T-helper 17 cell (primary cell): ENCODE measurements around the gene PCNX1. TPM values are rescaled to one million over a fixed set of nuclear protein-coding genes. Genes with fewer than 3 reads are reported as not detected.

ENCODE experiments used
- ATAC-seq: fragments of 150-1000 bp; cut with Tn5 transposase; 2 replicates; pipeline ENCODE4 v1.10.0; 2021; ENCODE audit warnings: mild to moderate bottlenecking, moderate library complexity
- DNase-seq, 3 donors: peaks; one replicate each; pipeline versions ENCODE4 v3.0.0 to v3.0.0-alpha.2; 2020 to 2021
- H3K9me3 ChIP-seq: one replicate; pipeline ENCODE4 v1.7.0; 2013; ENCODE audit warnings: low read length, mild to moderate bottlenecking; ENCODE audit not compliant: control insufficient read depth, poor library complexity, severe bottlenecking
- H3K27ac Mint-ChIP-seq: one replicate; pipeline ENCODE4 v1.8.0; 2022; ENCODE audit warnings: mild to moderate bottlenecking, moderate library complexity, mixed read lengths
- H3K27me3 Mint-ChIP-seq: one replicate; pipeline ENCODE4 v1.8.0; 2022; ENCODE audit warnings: mixed read lengths
- H3K36me3 Mint-ChIP-seq: one replicate; pipeline ENCODE4 v1.8.0; 2022; ENCODE audit warnings: low read depth, mixed read lengths
- H3K4me1 Mint-ChIP-seq: one replicate; pipeline ENCODE4 v1.8.0; 2022; ENCODE audit warnings: mild to moderate bottlenecking, mixed read lengths
- H3K4me3 Mint-ChIP-seq: one replicate; pipeline ENCODE4 v1.8.0; 2022; ENCODE audit warnings: mild to moderate bottlenecking, moderate library complexity, mixed read lengths
- total RNA-seq, 4 donors: library from RNA in 2 of 4; stranded (reverse) in 2 of 4; gene quantifications; one replicate each; pipeline ENCODE4 v1.2.3 and lab custom pipeline; 2022 to 2026

PCNX1 gene
- total RNA-seq, 2 donors from 2014 or later, result 140 to 153 TPM

- Mint-ChIP-seq H3K4me3 (peak overlapping the region; percentile 97), H3K27me3 (no peaks in the 10 kb centered on the region), H3K36me3 (peaks cover 6% of the 10 kb centered on the region), H3K27ac (peak overlapping the region; percentile 69), H3K4me1 (peaks cover 57% of the 10 kb centered on the region)
- no peaks in the 10 kb centered on the region for H3K9me3 ChIP-seq
- no peak for ATAC-seq
- DNase-seq, result no peak
These were observed 2.7 kb downstream of the PCNX1 start for GRCh38 chr14:70909733-70910614.

GRCh38 chr14:70915415-70915814, 8.2 kb downstream of the PCNX1 start:
- H3K9me3 ChIP-seq, result no peaks in the 10 kb centered on the region
- ATAC-seq (no peak), DNase-seq (no peak)
- Mint-ChIP-seq H3K27ac (peak overlapping the region; percentile 72), H3K4me1 (peaks cover 67% of the 10 kb centered on the region), H3K4me3 (peak overlapping the region; percentile 25), H3K27me3 (no peaks in the 10 kb centered on the region), H3K36me3 (peaks cover 7% of the 10 kb centered on the region)

DNA sequence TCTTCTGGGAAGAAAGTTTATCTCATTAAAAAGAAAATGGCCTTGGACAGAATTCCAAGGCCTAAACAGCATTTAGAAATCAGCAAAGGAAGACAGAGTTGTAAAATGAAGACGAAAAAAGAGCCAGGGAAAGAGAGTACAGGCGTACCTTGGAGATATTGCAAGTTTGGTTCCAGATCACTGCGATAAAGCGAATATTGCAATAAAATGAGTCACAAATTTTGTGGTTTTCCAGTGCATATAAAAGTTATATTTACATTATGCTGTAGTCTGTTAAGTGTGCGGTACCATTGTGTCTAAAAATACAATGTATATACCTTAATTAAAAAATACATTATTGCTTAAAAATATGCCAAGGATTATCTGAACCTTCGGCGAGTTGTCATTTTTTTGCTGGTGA, 9.0 kb downstream of the PCNX1 start:
- H3K36me3 Mint-ChIP-seq, result peaks cover 7% of the 10 kb centered on the region
- ATAC-seq (no peak), DNase-seq (no peak)
- no peaks in the 10 kb centered on the region for H3K27me3 Mint-ChIP-seq
- peak overlapping the region; percentile 72 for H3K27ac Mint-ChIP-seq
- no peaks in the 10 kb centered on the region for H3K9me3 ChIP-seq
- H3K4me1 Mint-ChIP-seq, result peaks cover 65% of the 10 kb centered on the region
- H3K4me3 Mint-ChIP-seq, result peak overlapping the region; percentile 25

- H3K36me3 Mint-ChIP-seq, result peaks cover 7% of the 10 kb centered on the region
- DNase-seq (no peak), ATAC-seq (no peak)
These were observed 9.5 kb downstream of the PCNX1 start for GRCh38 chr14:70916799-70917198.

GRCh38 chr14:70917633-70918032, 10.4 kb downstream of the PCNX1 start:
- peaks cover 60% of the 10 kb centered on the region for H3K4me1 Mint-ChIP-seq
- no peak for DNase-seq

More at GRCh38 chr14:70916799-70917198, 9.5 kb downstream of the PCNX1 start:
- no peaks in the 10 kb centered on the region for H3K9me3 ChIP-seq
- peak overlapping the region; percentile 72 for H3K27ac Mint-ChIP-seq
- peaks cover 64% of the 10 kb centered on the region for H3K4me1 Mint-ChIP-seq
- H3K4me3 Mint-ChIP-seq, result peak overlapping the region; percentile 49
- no peaks in the 10 kb centered on the region for H3K27me3 Mint-ChIP-seq

GRCh38 chr14:70919774-70920173, 12.5 kb downstream of the PCNX1 start:
- Mint-ChIP-seq H3K27ac (peak overlapping the region; percentile 88), H3K27me3 (no peaks in the 10 kb centered on the region), H3K4me1 (peaks cover 59% of the 10 kb centered on the region), H3K4me3 (peak overlapping the region; percentile 65), H3K36me3 (peaks cover 4% of the 10 kb centered on the region)
- DNase-seq (no peak), ATAC-seq (no peak)
- H3K9me3 ChIP-seq, result no peaks in the 10 kb centered on the region

More at GRCh38 chr14:70917633-70918032, 10.4 kb downstream of the PCNX1 start:
- Mint-ChIP-seq H3K27me3 (no peaks in the 10 kb centered on the region), H3K4me3 (peak overlapping the region; percentile 49), H3K36me3 (peaks cover 7% of the 10 kb centered on the region), H3K27ac (peak overlapping the region; percentile 72)
- peak; percentile 63 for ATAC-seq
- H3K9me3 ChIP-seq, result no peaks in the 10 kb centered on the region

GRCh38 chr14:70920608-70921007, 13.3 kb downstream of the PCNX1 start:
- peak overlapping the region; percentile 65 for H3K4me3 Mint-ChIP-seq
- peaks cover 3% of the 10 kb centered on the region for H3K36me3 Mint-ChIP-seq
- DNase-seq, result no peak
- H3K27ac Mint-ChIP-seq, result peak overlapping the region; percentile 88
- H3K9me3 ChIP-seq, result no peaks in the 10 kb centered on the region
- H3K27me3 Mint-ChIP-seq, result no peaks in the 10 kb centered on the region
- no peak for ATAC-seq
- peaks cover 59% of the 10 kb centered on the region for H3K4me1 Mint-ChIP-seq

DNA sequence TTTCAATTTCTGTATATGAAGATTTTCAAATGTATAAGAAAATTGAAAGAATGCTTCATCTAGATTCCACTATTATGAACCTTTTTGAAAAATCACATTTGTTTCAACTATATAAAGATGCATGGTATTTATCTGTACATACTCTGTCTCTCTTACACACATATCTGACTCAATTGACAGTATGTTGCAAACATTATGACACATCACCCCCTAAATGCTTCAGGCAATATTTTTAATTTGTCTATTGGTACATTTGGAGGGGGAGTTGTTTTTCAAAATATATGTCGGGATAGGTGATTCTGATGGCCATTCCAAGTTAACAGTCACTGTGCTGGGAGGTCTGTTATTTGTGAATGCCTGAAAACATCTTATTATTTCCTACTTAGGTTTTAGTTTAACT, 14.4 kb downstream of the PCNX1 start:
- Mint-ChIP-seq H3K36me3 (peaks cover 6% of the 10 kb centered on the region), H3K4me1 (peaks cover 61% of the 10 kb centered on the region), H3K27ac (no peak overlapping the region), H3K4me3 (no peak overlapping the region), H3K27me3 (no peaks in the 10 kb centered on the region)
- no peaks in the 10 kb centered on the region for H3K9me3 ChIP-seq
- ATAC-seq (no peak), DNase-seq (no peak)

DNA sequence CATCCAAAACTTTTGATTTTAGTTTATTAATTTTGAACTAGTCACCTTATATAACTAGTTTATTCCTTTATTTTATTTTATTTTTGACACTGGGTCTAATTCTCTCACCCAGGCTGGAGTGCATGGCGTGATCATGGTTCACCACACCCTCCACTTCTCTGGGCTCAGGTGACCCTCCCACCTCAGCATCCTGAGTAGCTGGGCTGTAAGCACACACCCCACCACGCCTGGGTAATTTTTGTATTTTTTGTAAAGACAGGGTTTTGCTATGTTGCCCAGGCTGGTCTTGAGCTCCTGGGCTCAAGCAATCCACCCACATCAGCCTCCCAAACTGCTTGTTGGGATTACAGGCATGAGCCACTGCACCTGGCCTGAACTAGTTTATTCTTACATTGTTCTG, 17.3 kb downstream of the PCNX1 start:
- H3K4me3 Mint-ChIP-seq, result no peak overlapping the region
- ATAC-seq, result peak; percentile 62

GRCh38 chr14:70926235-70926830, 19.1 kb downstream of the PCNX1 start:
- Mint-ChIP-seq H3K27ac (peak overlapping the region; percentile 83), H3K4me3 (peak overlapping the region; percentile 66), H3K36me3 (peaks cover 4% of the 10 kb centered on the region), H3K27me3 (no peaks in the 10 kb centered on the region), H3K4me1 (peaks cover 49% of the 10 kb centered on the region)
- no peaks in the 10 kb centered on the region for H3K9me3 ChIP-seq
- DNase-seq, result no peak
- ATAC-seq, result peak; percentile 45

More for the DNA sequence above, 17.3 kb downstream of the PCNX1 start:
- DNase-seq, result no peak
- H3K27ac Mint-ChIP-seq, result peak overlapping the region; percentile 83
- H3K9me3 ChIP-seq, result no peaks in the 10 kb centered on the region
- no peaks in the 10 kb centered on the region for H3K27me3 Mint-ChIP-seq
- H3K4me1 Mint-ChIP-seq, result peaks cover 57% of the 10 kb centered on the region
- peaks cover 4% of the 10 kb centered on the region for H3K36me3 Mint-ChIP-seq

DNA sequence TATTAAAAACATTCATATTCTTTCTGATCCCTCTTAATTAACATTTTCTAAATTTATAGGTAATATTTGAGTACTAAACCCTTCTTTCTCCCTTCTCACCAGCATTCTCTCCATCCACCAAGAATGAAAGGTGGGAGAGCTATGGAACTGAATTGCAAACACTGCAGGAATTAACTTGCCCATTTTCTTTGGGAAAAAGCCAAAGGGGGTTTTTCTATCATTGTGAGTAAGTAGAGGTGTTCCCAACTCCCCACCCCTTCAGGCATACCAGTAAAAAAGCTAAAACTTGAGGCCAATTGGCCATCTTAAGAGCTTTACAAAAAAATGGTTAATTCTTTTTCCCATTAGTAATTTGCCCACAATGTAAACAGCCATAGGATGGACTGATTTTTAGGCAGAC, 23.7 kb downstream of the PCNX1 start:
- ATAC-seq (no peak), DNase-seq (no peak)
- H3K27ac Mint-ChIP-seq, result peak overlapping the region; percentile 56
- no peaks in the 10 kb centered on the region for H3K9me3 ChIP-seq
- H3K36me3 Mint-ChIP-seq, result no peaks in the 10 kb centered on the region
- no peaks in the 10 kb centered on the region for H3K27me3 Mint-ChIP-seq
- H3K4me1 Mint-ChIP-seq, result peaks cover 55% of the 10 kb centered on the region
- no peak overlapping the region for H3K4me3 Mint-ChIP-seq

DNA sequence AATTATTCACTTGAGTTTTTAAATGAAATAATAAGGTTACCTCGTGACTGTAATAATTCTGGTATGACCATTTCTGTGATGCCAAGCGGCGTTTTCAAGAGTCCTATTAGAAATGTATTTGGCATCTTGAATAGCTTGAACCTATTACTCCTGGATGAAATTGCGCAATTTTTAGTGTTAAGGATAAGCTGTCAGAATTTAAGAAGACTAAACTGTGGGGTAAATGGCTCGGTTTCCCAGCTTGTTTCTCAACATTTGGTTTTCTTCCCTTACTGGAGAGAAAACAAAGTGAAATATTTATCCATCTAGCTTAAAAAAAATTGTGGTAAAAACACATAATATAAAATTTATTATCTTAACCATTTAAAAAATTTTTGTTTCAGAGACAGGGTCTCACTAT, 26.8 kb downstream of the PCNX1 start:
- no peaks in the 10 kb centered on the region for H3K27me3 Mint-ChIP-seq
- DNase-seq, result no peak
- peak overlapping the region; percentile 94 for H3K27ac Mint-ChIP-seq
- peak overlapping the region; percentile 88 for H3K4me3 Mint-ChIP-seq
- H3K36me3 Mint-ChIP-seq, result no peaks in the 10 kb centered on the region
- H3K4me1 Mint-ChIP-seq, result peaks cover 44% of the 10 kb centered on the region
- ATAC-seq, result no peak
- no peaks in the 10 kb centered on the region for H3K9me3 ChIP-seq

DNA sequence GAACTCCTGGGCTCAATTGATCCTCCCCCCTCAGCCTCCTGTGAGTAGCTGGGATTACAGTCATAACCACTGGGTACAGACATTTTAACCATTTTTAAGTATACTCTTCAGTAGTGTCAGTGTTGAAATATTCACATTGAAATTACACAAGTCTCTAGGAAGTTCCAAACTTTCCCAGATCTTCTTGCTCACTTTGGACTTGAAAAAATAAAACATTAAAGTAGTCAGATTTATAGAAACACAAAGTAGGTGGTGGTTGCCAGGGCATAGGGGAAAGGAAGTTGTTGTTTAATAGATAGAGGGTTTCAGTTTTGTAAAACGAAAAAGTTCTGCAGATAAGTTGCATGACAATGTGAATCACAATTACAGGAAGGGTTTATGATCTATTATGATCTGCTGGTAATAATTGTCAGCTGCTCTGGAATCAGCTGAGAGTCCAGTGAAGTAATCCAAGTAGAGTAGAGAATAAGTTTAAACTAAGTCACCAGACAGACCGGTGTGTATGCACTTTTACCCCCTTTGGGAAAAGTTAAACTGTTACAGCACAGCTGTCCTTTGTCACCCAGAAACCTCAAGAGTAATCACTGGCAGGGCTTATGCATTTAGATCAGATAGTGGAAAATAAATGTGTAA, 27.4 kb downstream of the PCNX1 start:
- H3K4me1 Mint-ChIP-seq, result peaks cover 42% of the 10 kb centered on the region
- peak overlapping the region; percentile 88 for H3K4me3 Mint-ChIP-seq
- H3K27me3 Mint-ChIP-seq, result no peaks in the 10 kb centered on the region
- H3K27ac Mint-ChIP-seq, result peak overlapping the region; percentile 94
- no peak for DNase-seq
- H3K9me3 ChIP-seq, result no peaks in the 10 kb centered on the region
- peak; percentile 78 for ATAC-seq
- H3K36me3 Mint-ChIP-seq, result no peaks in the 10 kb centered on the region
